Panc1 (cell line): ENCODE results near the gene KIF17. TPM values are rescaled to one million over a fixed set of nuclear protein-coding genes. Genes with fewer than 3 reads are reported as not detected.
A peak's percentile ranks its signal among the peaks of the same experiment; 100 is the strongest.

Source experiments
- ATAC-seq: fragments of 200-7000 bp; cut with Tn5 transposase; 2 replicates; pipeline ENCODE4 v1.9.1; 2020; ENCODE audit warnings: mild to moderate bottlenecking, moderate library complexity
- BruUV-seq: library from RNA; stranded (reverse); fragments of 400-500 nt; replicated peaks from 2 replicates; lab custom pipeline; 2021; lab: Mats Ljungman, UMichigan
- CTCF ChIA-PET: fragments of 300-600 bp; sonication (Branson Sonifier 250); formaldehyde crosslinking; loops from one replicate; lab custom pipeline; 2022; ENCODE audit warnings: antibody characterized with exemption; lab: Charles Lee
- POLR2A ChIA-PET: fragments of 300-600 bp; sonication (Branson Sonifier 250); formaldehyde crosslinking; loops from one replicate; lab custom pipeline; 2022; ENCODE audit warnings: antibody characterized with exemption; lab: Charles Lee
- DNase-seq: peaks from one replicate; pipeline ENCODE4 v3.0.0-alpha.2; 2010; ENCODE audit warnings: low read depth, low spot score
- H3K27ac ChIP-seq: 2 replicates; pipeline ENCODE4 v1.5.1; 2011; ENCODE audit warnings: mild to moderate bottlenecking, low read length, inconsistent platforms
- H3K27me3 ChIP-seq: fragments of 200-500 bp; sonication (Bioruptor generic); 2 replicates; pipeline ENCODE4 v1.6.0; 2014; ENCODE audit warnings: low read length, inconsistent platforms; ENCODE audit not compliant: control insufficient read depth, insufficient read depth
- H3K36me3 ChIP-seq: fragments of 200-500 bp; sonication (Bioruptor generic); 2 replicates; pipeline ENCODE4 v1.5.1; 2014; ENCODE audit warnings: inconsistent platforms, mild to moderate bottlenecking, low read length, moderate library complexity; ENCODE audit not compliant: control insufficient read depth, insufficient read depth
- H3K4me1 ChIP-seq: 2 replicates; pipeline ENCODE4 v1.5.1; 2011; ENCODE audit warnings: inconsistent platforms, mild to moderate bottlenecking, low read length, moderate library complexity; ENCODE audit not compliant: control insufficient read depth, insufficient read depth
- H3K4me3 ChIP-seq, 2 experiments: 2 replicates each; pipeline ENCODE4 v1.5.1; 2011 to 2012; ENCODE audit warnings: low read depth in 2 of 2, low read length in 2 of 2, mild to moderate bottlenecking in 2 of 2, inconsistent platforms in 1 of 2, moderate library complexity in 1 of 2
- H3K9me3 ChIP-seq: fragments of 200-500 bp; sonication (Bioruptor generic); 2 replicates; pipeline ENCODE4 v1.5.1; 2014; ENCODE audit warnings: low read depth, mild to moderate bottlenecking, inconsistent platforms, low read length, moderate library complexity; ENCODE audit not compliant: control insufficient read depth, insufficient read depth
- CTCF ChIP-seq: fragments of 450-650 bp; IDR thresholded peaks from 2 replicates; pipeline ENCODE4 v1.5.1; 2017; ENCODE audit warnings: mild to moderate bottlenecking
- POLR2AphosphoS5 ChIP-seq: IDR thresholded peaks from 2 replicates; pipeline ENCODE4 v1.6.1; 2012; ENCODE audit warnings: mild to moderate bottlenecking, low read depth, low read length, moderate library complexity
- REST ChIP-seq, 2 experiments: IDR thresholded peaks; 2 replicates each; pipeline ENCODE4 v1.6.1; 2011 to 2012; ENCODE audit warnings: low read depth in 2 of 2, control low read depth in 1 of 2, low read length in 1 of 2, mild to moderate bottlenecking in 1 of 2, moderate library complexity in 1 of 2; ENCODE audit not compliant: insufficient read depth in 1 of 2
- SIN3A ChIP-seq: IDR thresholded peaks from 2 replicates; pipeline ENCODE4 v1.6.1; 2012; ENCODE audit warnings: low read depth, mild to moderate bottlenecking, low read length, moderate library complexity, borderline replicate concordance; ENCODE audit not compliant: insufficient read depth
- TCF7L2 ChIP-seq: IDR thresholded peaks from 2 replicates; pipeline ENCODE4 v1.6.1; 2011; ENCODE audit warnings: mild to moderate bottlenecking, low read depth, low read length, inconsistent platforms
- in situ Hi-C: cut with HindIII; loops from 2 replicates; pipeline ENCODE4 v1.10.0; 2016; ENCODE audit warnings: low sequenced_read_pairs, low pct_unique_long_range_greater_than_20kb
- intact Hi-C: fragments of 100-400 bp; cut with micrococcal nuclease; formaldehyde crosslinking; loops from one replicate; pipeline ENCODE4 v1.10.0; 2022; ENCODE audit not compliant: unreplicated experiment
- total RNA-seq: library from RNA; stranded (reverse); gene quantifications from one replicate; pipeline ENCODE4 v1.2.1, GENCODE V29; 2021; ENCODE audit not compliant: unreplicated experiment

The KIF17 gene
- total RNA-seq, 1 experiment from 2014 or later = 3.9 TPM

GRCh38 chr1:20730690-20731056 is 12.9 kb upstream of the KIF17 start:
- in situ Hi-C loops = no loop called here
- CTCF ChIA-PET = interaction anchor here (1.0 kb wide), 1 partner anchor 34 kb away, joined by 3 read pairs; no protein-coding TSS in a partner anchor
- POLR2A ChIA-PET = interaction anchor here (0.5 kb wide), 1 partner anchor 38 kb away, joined by 4 read pairs; no protein-coding TSS in a partner anchor
- H3K27me3 ChIP-seq = no peaks in the 10 kb centered on the region
- no peaks in the 10 kb centered on the region for H3K36me3 ChIP-seq
- intact Hi-C loops = no loop called here
- TF ChIP-seq TCF7L2 = no peak
- TF ChIP-seq REST (IDR thresholded peaks at IDR 0.05; ENCODE audit: insufficient read depth in 1 of 2, low read depth in 2 of 2, low read length in 1 of 2) = no peak
- no peak for TF ChIP-seq POLR2AphosphoS5
- TF ChIP-seq CTCF = no peak
- no peak for TF ChIP-seq SIN3A
- H3K27ac ChIP-seq = peak overlapping the region; percentile 79
- no TSS peak for BruUV-seq
- no peak for ATAC-seq
- DNase-seq = no peak
- peaks cover 28% of the 10 kb centered on the region for H3K4me1 ChIP-seq
- no peaks in the 10 kb centered on the region for H3K9me3 ChIP-seq
- peak overlapping the region; percentile 59 to 64 for H3K4me3 ChIP-seq

GRCh38 chr1:20729990-20730689 is 12.3 kb upstream of the KIF17 start:
- intact Hi-C loops = no loop called here
- Histone ChIP-seq H3K4me3 (peak overlapping the region in 1 of 2 experiments; percentile 64; a peak in 3 of 4 replicates), H3K36me3 (no peaks in the 10 kb centered on the region), H3K27ac (peak overlapping the region; percentile 79; the same call in 1 of the 2 replicates), H3K4me1 (peaks cover 28% of the 10 kb centered on the region), H3K9me3 (no peaks in the 10 kb centered on the region), H3K27me3 (no peaks in the 10 kb centered on the region)
- POLR2A ChIA-PET = interaction anchor here (0.5 kb wide), 1 partner anchor 38 kb away, joined by 4 read pairs; no protein-coding TSS in a partner anchor
- in situ Hi-C loops = no loop called here
- ATAC-seq = no peak
- CTCF ChIA-PET = interaction anchor here (1.0 kb wide), 1 partner anchor 33 kb away, joined by 3 read pairs; no protein-coding TSS in a partner anchor
- no peak for TF ChIP-seq POLR2AphosphoS5
- TF ChIP-seq CTCF = no peak
- no peak for TF ChIP-seq TCF7L2
- TF ChIP-seq SIN3A = no peak
- TF ChIP-seq REST (IDR thresholded peaks at IDR 0.05; ENCODE audit: insufficient read depth in 1 of 2, low read depth in 2 of 2, low read length in 1 of 2) = no peak
- BruUV-seq = no TSS peak
- DNase-seq = no peak
